ENCODE data around the gene SENP3. TPM values are rescaled to one million over a fixed set of nuclear protein-coding genes. Genes with fewer than 3 reads are reported as not detected.
A peak's percentile ranks its signal among the peaks of the same experiment; 100 is the strongest.

SENP3 gene
- total RNA-seq, 4 donors from 2014 or later: 62.4 to 73.3 (median 66.3) TPM

- WGBS, 2 donors: 69 to 83% methylated on average over 16 to 24 of the region's 24 CpGs
- DNase-seq: no peak
- Histone ChIP-seq H3K4me3 (replicated peaks in 1 of 3) (peak within 1 kb of the TSS in 1 of 3 donors; percentile 19), H3K27ac (peak within 1 kb of the TSS in 2 of 3 donors; percentile 56 to 70), H3K4me1 (peaks cover 10 to 16% of the 10 kb centered on the region in 2 donors), H3K36me3 (peaks cover 41 to 49% of the 10 kb centered on the region in 2 donors), H3K27me3 (no peaks in the 10 kb centered on the region), H3K9me3 (no peaks in the 10 kb centered on the region)
- intact Hi-C loops (cut with DNase I): no loop called here
- TF ChIP-seq POLR2A (IDR thresholded peaks at IDR 0.05): no peak
- TF ChIP-seq, protein P1, sequence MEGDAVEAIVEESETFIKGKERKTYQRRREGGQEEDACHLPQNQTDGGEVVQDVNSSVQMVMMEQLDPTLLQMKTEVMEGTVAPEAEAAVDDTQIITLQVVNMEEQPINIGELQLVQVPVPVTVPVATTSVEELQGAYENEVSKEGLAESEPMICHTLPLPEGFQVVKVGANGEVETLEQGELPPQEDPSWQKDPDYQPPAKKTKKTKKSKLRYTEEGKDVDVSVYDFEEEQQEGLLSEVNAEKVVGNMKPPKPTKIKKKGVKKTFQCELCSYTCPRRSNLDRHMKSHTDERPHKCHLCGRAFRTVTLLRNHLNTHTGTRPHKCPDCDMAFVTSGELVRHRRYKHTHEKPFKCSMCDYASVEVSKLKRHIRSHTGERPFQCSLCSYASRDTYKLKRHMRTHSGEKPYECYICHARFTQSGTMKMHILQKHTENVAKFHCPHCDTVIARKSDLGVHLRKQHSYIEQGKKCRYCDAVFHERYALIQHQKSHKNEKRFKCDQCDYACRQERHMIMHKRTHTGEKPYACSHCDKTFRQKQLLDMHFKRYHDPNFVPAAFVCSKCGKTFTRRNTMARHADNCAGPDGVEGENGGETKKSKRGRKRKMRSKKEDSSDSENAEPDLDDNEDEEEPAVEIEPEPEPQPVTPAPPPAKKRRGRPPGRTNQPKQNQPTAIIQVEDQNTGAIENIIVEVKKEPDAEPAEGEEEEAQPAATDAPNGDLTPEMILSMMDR (IDR thresholded peaks at IDR 0.05): no peak
Measured at GRCh38 chr17:7589891-7590691, 28.4 kb downstream of the SENP3 start, which contains the start of gene SOX15. Gene SOX15, minus strand, starts transcription at chr17:7590094. Its CDS starts 418 bp downstream, at chr17:7589676.

DNA sequence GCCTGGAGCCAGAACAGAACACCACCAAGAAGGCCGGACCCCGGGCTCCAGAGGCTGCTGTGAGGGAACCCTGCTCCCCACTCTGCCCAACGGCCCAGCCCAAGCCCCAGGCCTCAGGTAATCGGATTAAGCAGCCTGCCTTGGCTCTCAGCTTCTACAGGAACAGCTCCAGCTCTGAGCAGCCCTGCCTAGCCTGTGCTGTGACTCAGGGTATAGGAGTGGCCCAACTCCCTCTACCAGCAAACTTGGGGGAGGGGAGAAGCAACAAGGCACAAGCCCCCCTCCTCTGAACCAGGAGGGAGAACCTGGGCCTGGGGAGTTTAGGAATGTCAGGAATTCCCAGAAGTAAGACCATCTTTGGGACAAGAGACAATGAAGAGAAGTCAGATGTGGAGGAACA is 29.0 kb downstream of the SENP3 start:
- H3K27ac ChIP-seq: no peak overlapping the region
- no peaks in the 10 kb centered on the region for H3K27me3 ChIP-seq
- H3K4me1 ChIP-seq: peaks cover 10 to 14% of the 10 kb centered on the region in 2 donors
- TF ChIP-seq, protein P1 (IDR thresholded peaks at IDR 0.05): no peak
- TF ChIP-seq POLR2A (IDR thresholded peaks at IDR 0.05): no peak
- intact Hi-C loops (cut with DNase I): no loop called here
- no peak for DNase-seq
- H3K4me3 ChIP-seq (replicated peaks in 1 of 3): no peak overlapping the region
- H3K36me3 ChIP-seq: peaks cover 47 to 55% of the 10 kb centered on the region in 2 donors
- 83 to 93% methylated on average over 2 to 4 of the region's 4 CpGs for WGBS, 2 donors
- no peaks in the 10 kb centered on the region for H3K9me3 ChIP-seq

DNA sequence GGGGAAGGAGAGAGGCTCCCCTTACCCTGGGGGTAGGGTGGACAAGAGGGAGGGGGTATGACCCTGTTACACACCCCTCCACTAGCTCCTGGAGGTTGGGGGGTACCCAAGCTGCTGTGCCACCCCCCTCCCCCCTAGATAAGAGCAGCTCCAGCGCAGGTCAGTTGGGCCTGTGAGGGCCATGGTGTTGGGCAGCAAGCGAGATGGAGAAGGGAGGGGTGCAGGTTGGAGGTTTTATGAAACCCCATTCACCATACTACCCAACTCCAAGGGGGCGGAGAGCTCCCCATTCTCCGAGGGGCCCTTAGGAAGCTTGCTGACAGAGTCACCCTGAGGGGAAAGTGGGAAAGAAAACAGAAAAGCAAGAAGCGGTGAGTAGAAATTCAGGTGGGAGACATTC is 29.9 kb downstream of the SENP3 start:
- Histone ChIP-seq H3K4me3 (replicated peaks in 1 of 3) (no peak overlapping the region), H3K9me3 (no peaks in the 10 kb centered on the region), H3K36me3 (peaks cover 54 to 62% of the 10 kb centered on the region in 2 donors), H3K27ac (no peak overlapping the region), H3K4me1 (peaks cover 10 to 14% of the 10 kb centered on the region in 2 donors), H3K27me3 (no peaks in the 10 kb centered on the region)
- WGBS, 2 donors: 87 to 94% methylated on average over 5 of the region's 5 CpGs
- intact Hi-C loops (cut with DNase I): no loop called here
- TF ChIP-seq, protein P1 (IDR thresholded peaks at IDR 0.05): no peak
- no peak for TF ChIP-seq POLR2A (IDR thresholded peaks at IDR 0.05)
- no peak for DNase-seq

- H3K27me3 ChIP-seq: no peaks in the 10 kb centered on the region
Measured at GRCh38 chr17:7592422-7593021, 30.8 kb downstream of the SENP3 start.

More at GRCh38 chr17:7592422-7593021, 30.8 kb downstream of the SENP3 start:
- H3K9me3 ChIP-seq: no peaks in the 10 kb centered on the region
- H3K27ac ChIP-seq: no peak overlapping the region
- TF ChIP-seq POLR2A (IDR thresholded peaks at IDR 0.05): no peak
- TF ChIP-seq, protein P1 (IDR thresholded peaks at IDR 0.05): no peak
- DNase-seq: no peak
- WGBS, 2 donors: 93 to 96% methylated on average over 22 to 23 of the region's 23 CpGs
- intact Hi-C loops (cut with DNase I): no loop called here
- no peak overlapping the region for H3K4me3 ChIP-seq (replicated peaks in 1 of 3)
- peaks cover 60 to 64% of the 10 kb centered on the region in 2 donors for H3K36me3 ChIP-seq
- peaks cover 10 to 14% of the 10 kb centered on the region in 2 donors for H3K4me1 ChIP-seq
